Liver (tissue), 9 donors: Measurements from ENCODE around the gene EOMES. TPM values are rescaled to one million over a fixed set of nuclear protein-coding genes. Genes with fewer than 3 reads are reported as not detected.

ENCODE experiments used
- DNase-seq: peaks from one replicate; pipeline ENCODE4 v3.0.0-alpha.2; 2017; ENCODE audit warnings: low spot score
- H3K27ac ChIP-seq, 2 donors: one replicate each; pipeline ENCODE4 v1.7.0; 2013; ENCODE audit warnings: inconsistent platforms in 2 of 2, low read length in 2 of 2, control low read depth in 1 of 2, low read depth in 1 of 2, mild to moderate bottlenecking in 1 of 2
- H3K27me3 ChIP-seq, 4 donors: one replicate each; pipeline versions ENCODE4 v1.6.1 to v1.7.0; 2013; ENCODE audit warnings: low read length in 3 of 4, inconsistent platforms in 1 of 4, mild to moderate bottlenecking in 1 of 4, moderate library complexity in 1 of 4; ENCODE audit not compliant: control insufficient read depth in 4 of 4, insufficient read depth in 4 of 4
- H3K36me3 ChIP-seq, 4 donors: one replicate each; pipeline versions ENCODE4 v1.6.1 to v1.7.0; 2013; ENCODE audit warnings: low read length in 3 of 4, mild to moderate bottlenecking in 3 of 4, low read depth in 1 of 4, moderate library complexity in 1 of 4; ENCODE audit not compliant: control insufficient read depth in 4 of 4, insufficient read depth in 3 of 4
- H3K4me1 ChIP-seq, 4 donors: one replicate each; pipeline versions ENCODE4 v1.6.1 to v1.7.0; 2013; ENCODE audit warnings: low read length in 3 of 4, mild to moderate bottlenecking in 3 of 4, moderate library complexity in 1 of 4; ENCODE audit not compliant: control insufficient read depth in 4 of 4, insufficient read depth in 4 of 4
- H3K4me3 ChIP-seq, 3 donors: one replicate each; pipeline versions ENCODE4 v1.6.1 to v1.7.0; 2013; ENCODE audit warnings: low read length in 3 of 3, control low read depth in 1 of 3, low read depth in 1 of 3, mild to moderate bottlenecking in 1 of 3
- H3K9ac ChIP-seq, 2 donors: one replicate each; pipeline ENCODE4 v1.7.0; 2013; ENCODE audit warnings: low read length in 2 of 2, mild to moderate bottlenecking in 2 of 2, moderate library complexity in 2 of 2, control low read depth in 1 of 2, low read depth in 1 of 2
- H3K9me3 ChIP-seq, 4 donors: one replicate each; pipeline versions ENCODE4 v1.6.1 to v1.7.0; 2013; ENCODE audit warnings: low read length in 3 of 4; ENCODE audit not compliant: control insufficient read depth in 4 of 4
- FOXA1 ChIP-seq: IDR thresholded peaks from 2 replicates; pipeline ENCODE4 v1.6.1; 2016; ENCODE audit warnings: antibody characterized with exemption
- FOXA2 ChIP-seq: IDR thresholded peaks from 2 replicates; pipeline ENCODE4 v1.6.1; 2016; ENCODE audit warnings: antibody characterized with exemption
- GABPA ChIP-seq, 2 donors: IDR thresholded peaks in 1 of 2; conservative IDR thresholded peaks in 1 of 2; 2 replicates each; pipeline ENCODE4 v1.6.1; 2016; ENCODE audit warnings: antibody characterized with exemption in 2 of 2, mild to moderate bottlenecking in 1 of 2, moderate library complexity in 1 of 2
- HNF4A ChIP-seq, 2 donors: conservative IDR thresholded peaks; 2 replicates each; pipeline ENCODE4 v1.6.1; 2016; ENCODE audit warnings: antibody characterized with exemption in 2 of 2, mild to moderate bottlenecking in 2 of 2
- HNF4G ChIP-seq: IDR thresholded peaks from 2 replicates; pipeline ENCODE4 v1.6.1; 2016; ENCODE audit warnings: antibody characterized with exemption
- NR2F2 ChIP-seq: IDR thresholded peaks from 2 replicates; pipeline ENCODE4 v1.6.1; 2016; ENCODE audit warnings: antibody characterized with exemption
- RAD21 ChIP-seq, 2 donors: IDR thresholded peaks; 2 replicates each; pipeline ENCODE4 v1.6.1; 2016; ENCODE audit warnings: antibody characterized with exemption in 2 of 2, mild to moderate bottlenecking in 2 of 2
- RXRA ChIP-seq, 2 donors: IDR thresholded peaks; 2 replicates each; pipeline ENCODE4 v1.6.1; 2017 to 2018; ENCODE audit warnings: antibody characterized with exemption in 2 of 2, mild to moderate bottlenecking in 1 of 2
- SP1 ChIP-seq: IDR thresholded peaks from 2 replicates; pipeline ENCODE4 v1.6.1; 2018; ENCODE audit warnings: antibody characterized with exemption, mild to moderate bottlenecking
- TAF1 ChIP-seq: conservative IDR thresholded peaks from 2 replicates; pipeline ENCODE4 v1.6.1; 2016; ENCODE audit warnings: antibody characterized with exemption, mild to moderate bottlenecking
- YY1 ChIP-seq: IDR thresholded peaks from 2 replicates; pipeline ENCODE4 v1.6.1; 2016; ENCODE audit warnings: antibody characterized with exemption, mild to moderate bottlenecking
- WGBS: extraction: QIAGEN DNeasy Blood & Tissue Kit; methylation state at CpG from one replicate; pipeline ENCODE4 v1.1.7; 2013; 5-methylcytosine and 5-hydroxymethylcytosine counted together
- polyA plus RNA-seq, 2 donors: library from polyadenylated mRNA; stranded (reverse) in 1 of 2; unstranded in 1 of 2; fragments of 200-250 nt in 1 of 2; fragments of >200 nt in 1 of 2; fragmentation: Nextera tagmentation in 1 of 2; extraction: Ambion mirVana in 1 of 2; gene quantifications; one replicate each; pipeline versions ENCODE4 v1.2.1 to v1.2.3, GENCODE V29; 2013 to 2015
- total RNA-seq, 2 donors: library from RNA; depleted of rRNA; stranded (reverse); fragments of >200 nt; gene quantifications; one replicate each; pipeline ENCODE4 v1.2.3, GENCODE V29; 2014
- TF ChIP-seq, protein P1 (sequence below): IDR thresholded peaks from 2 replicates; pipeline ENCODE4 v1.6.1; 2016; ENCODE audit warnings: antibody characterized with exemption
- TF ChIP-seq, protein P2 (sequence below): IDR thresholded peaks from 2 replicates; pipeline ENCODE4 v1.6.1; 2016; ENCODE audit warnings: antibody characterized with exemption, mild to moderate bottlenecking
- TF ChIP-seq, protein P3 (sequence below): fragments of 150-350 bp; IDR thresholded peaks from 2 replicates; pipeline ENCODE4 v1.5.1; 2017; ENCODE audit warnings: improper control_type of control experiment, low read depth, low read length; ENCODE audit not compliant: missing input control
- TF ChIP-seq, protein P4 (sequence below): IDR thresholded peaks from 2 replicates; pipeline ENCODE4 v1.6.1; 2016; ENCODE audit warnings: antibody characterized with exemption
- donor health status: healthy.
- donor health status: healthy.
- donor health status: healthy.
- donor health status: healthy.
- donor health status: healthy.

Gene EOMES
- total and polyA plus RNA-seq, 4 donors = 0.39 to 0.75 (median 0.59) TPM

DNA sequence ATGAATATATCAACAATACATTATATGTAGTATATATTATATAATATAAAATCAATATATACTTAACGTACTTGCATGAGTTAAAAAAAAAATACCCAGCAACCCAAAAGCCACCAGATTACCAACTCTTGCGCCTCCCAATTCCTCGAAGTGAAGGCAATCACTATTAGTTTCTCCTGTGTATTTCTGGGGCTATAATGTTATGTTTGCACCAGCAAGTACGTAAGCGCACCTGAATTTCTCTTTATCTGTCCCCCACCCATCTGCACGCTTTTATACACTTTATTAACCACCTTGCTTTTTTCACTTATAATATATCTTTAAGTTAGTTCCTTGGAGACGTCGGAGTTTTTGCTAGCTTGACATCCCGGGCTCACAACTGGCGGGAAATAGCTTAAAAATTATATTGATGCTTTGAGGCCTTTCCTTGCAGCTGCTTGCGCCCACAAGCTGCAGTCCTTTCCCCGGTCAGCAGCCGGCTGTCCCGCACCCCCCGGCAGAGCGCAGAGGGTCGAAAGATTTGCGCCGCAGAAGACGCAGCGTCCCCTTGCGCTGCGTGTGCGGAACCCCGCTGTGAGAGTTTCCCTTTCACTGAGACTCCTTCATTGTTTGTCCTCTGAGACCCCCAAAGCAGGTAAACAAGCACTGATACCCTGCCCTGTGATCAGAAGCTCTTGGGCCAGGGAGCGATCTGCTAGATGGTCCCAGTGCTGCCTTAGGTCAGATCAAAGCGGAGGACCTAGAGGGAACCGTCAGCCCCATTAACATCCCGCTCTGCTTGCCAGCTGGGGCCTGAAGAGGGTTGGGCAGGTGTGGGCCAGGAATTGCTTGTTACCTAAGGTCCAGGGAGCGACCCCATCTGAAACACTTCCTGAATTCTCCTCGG, 8.9 kb upstream of the EOMES start:
- TF ChIP-seq, protein P1, sequence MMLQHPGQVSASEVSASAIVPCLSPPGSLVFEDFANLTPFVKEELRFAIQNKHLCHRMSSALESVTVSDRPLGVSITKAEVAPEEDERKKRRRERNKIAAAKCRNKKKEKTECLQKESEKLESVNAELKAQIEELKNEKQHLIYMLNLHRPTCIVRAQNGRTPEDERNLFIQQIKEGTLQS = no peak
- TF ChIP-seq, protein P2, sequence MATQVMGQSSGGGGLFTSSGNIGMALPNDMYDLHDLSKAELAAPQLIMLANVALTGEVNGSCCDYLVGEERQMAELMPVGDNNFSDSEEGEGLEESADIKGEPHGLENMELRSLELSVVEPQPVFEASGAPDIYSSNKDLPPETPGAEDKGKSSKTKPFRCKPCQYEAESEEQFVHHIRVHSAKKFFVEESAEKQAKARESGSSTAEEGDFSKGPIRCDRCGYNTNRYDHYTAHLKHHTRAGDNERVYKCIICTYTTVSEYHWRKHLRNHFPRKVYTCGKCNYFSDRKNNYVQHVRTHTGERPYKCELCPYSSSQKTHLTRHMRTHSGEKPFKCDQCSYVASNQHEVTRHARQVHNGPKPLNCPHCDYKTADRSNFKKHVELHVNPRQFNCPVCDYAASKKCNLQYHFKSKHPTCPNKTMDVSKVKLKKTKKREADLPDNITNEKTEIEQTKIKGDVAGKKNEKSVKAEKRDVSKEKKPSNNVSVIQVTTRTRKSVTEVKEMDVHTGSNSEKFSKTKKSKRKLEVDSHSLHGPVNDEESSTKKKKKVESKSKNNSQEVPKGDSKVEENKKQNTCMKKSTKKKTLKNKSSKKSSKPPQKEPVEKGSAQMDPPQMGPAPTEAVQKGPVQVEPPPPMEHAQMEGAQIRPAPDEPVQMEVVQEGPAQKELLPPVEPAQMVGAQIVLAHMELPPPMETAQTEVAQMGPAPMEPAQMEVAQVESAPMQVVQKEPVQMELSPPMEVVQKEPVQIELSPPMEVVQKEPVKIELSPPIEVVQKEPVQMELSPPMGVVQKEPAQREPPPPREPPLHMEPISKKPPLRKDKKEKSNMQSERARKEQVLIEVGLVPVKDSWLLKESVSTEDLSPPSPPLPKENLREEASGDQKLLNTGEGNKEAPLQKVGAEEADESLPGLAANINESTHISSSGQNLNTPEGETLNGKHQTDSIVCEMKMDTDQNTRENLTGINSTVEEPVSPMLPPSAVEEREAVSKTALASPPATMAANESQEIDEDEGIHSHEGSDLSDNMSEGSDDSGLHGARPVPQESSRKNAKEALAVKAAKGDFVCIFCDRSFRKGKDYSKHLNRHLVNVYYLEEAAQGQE = no peak
- TF ChIP-seq GABPA (IDR thresholded peaks at IDR 0.05 in 1 of 2, conservative IDR thresholded peaks at IDR 0.05 in 1 of 2) (no peak), FOXA1 (no peak), RXRA (IDR thresholded peaks at IDR 0.05) (no peak), YY1 (no peak), HNF4G (no peak), RAD21 (IDR thresholded peaks at IDR 0.05) (no peak), SP1 (no peak), HNF4A (conservative IDR thresholded peaks at IDR 0.05) (no peak), NR2F2 (no peak), FOXA2 (no peak)
- TF ChIP-seq, protein P3, sequence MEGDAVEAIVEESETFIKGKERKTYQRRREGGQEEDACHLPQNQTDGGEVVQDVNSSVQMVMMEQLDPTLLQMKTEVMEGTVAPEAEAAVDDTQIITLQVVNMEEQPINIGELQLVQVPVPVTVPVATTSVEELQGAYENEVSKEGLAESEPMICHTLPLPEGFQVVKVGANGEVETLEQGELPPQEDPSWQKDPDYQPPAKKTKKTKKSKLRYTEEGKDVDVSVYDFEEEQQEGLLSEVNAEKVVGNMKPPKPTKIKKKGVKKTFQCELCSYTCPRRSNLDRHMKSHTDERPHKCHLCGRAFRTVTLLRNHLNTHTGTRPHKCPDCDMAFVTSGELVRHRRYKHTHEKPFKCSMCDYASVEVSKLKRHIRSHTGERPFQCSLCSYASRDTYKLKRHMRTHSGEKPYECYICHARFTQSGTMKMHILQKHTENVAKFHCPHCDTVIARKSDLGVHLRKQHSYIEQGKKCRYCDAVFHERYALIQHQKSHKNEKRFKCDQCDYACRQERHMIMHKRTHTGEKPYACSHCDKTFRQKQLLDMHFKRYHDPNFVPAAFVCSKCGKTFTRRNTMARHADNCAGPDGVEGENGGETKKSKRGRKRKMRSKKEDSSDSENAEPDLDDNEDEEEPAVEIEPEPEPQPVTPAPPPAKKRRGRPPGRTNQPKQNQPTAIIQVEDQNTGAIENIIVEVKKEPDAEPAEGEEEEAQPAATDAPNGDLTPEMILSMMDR = no peak
- TF ChIP-seq, protein P4, sequence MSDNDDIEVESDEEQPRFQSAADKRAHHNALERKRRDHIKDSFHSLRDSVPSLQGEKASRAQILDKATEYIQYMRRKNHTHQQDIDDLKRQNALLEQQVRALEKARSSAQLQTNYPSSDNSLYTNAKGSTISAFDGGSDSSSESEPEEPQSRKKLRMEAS = no peak
- no peaks in the 10 kb centered on the region for H3K36me3 ChIP-seq
- WGBS = 6% methylated on average over 31 of the region's 31 CpGs
- no peaks in the 10 kb centered on the region for H3K9me3 ChIP-seq
- H3K27me3 ChIP-seq = peaks cover 4 to 22% (median 10%) of the 10 kb centered on the region in 4 donors
- H3K4me1 ChIP-seq = peaks cover 4 to 15% (median 6%) of the 10 kb centered on the region in 4 donors
- no peak overlapping the region for H3K4me3 ChIP-seq
- H3K27ac ChIP-seq = no peak overlapping the region
- no peak for DNase-seq
- no peak overlapping the region for H3K9ac ChIP-seq

DNA sequence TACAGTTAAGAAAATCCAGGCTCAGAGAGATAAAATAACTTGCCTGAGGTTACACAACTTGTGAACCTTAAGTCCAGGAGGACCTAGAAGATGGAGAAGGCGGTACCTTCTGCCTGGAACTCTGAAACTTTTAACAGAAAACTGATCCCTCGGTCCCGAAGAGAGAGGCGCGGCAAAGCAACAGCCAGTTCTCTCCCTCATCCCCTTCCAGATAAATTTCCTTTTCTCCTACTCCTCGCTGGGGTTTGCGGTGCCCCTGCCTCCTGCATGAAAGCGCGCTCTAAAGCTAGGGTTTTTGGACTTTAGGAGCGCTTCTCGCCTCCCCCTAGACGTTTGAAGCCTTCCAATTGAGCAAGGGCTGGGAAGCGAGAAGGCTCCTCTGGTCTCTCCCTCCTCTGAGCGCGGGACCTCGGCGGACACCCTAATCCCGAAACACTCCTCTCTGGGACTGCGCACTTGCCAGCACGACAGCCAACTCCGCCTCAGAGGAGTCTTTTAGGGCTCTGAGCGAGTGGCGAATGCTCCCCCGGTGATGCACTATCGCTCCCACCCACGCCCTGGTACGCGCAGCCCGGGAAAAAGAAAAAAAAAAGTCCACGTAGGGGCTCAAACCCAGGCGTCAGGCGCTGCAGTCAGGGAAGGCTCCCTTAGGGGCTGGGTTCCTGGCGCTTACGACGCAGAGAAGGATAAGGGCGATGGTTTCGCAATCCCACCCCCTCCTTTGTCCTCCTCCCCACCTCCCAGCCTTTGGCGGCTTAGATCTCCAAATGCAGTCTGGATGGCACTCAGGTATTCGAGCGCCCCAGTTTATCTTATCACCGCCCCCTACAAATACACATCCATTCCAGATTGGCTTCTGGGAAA, 7.9 kb upstream of the EOMES start:
- no peak overlapping the region for H3K9ac ChIP-seq
- H3K4me1 ChIP-seq = peaks cover 4 to 15% (median 6%) of the 10 kb centered on the region in 4 donors
- no peaks in the 10 kb centered on the region for H3K9me3 ChIP-seq
- 3% methylated on average over 41 of the region's 41 CpGs for WGBS
- H3K27ac ChIP-seq = no peak overlapping the region
- DNase-seq = no peak
- H3K36me3 ChIP-seq = no peaks in the 10 kb centered on the region
- TF ChIP-seq TAF1 (no peak), NR2F2 (no peak), HNF4G (no peak), GABPA (IDR thresholded peaks at IDR 0.05 in 1 of 2, conservative IDR thresholded peaks at IDR 0.05 in 1 of 2) (no peak), FOXA1 (no peak), FOXA2 (no peak)
- TF ChIP-seq, protein P4 = no peak
- no peak overlapping the region for H3K4me3 ChIP-seq
- peaks cover 6 to 22% (median 10%) of the 10 kb centered on the region in 4 donors for H3K27me3 ChIP-seq
